Suppressor macrophage (primary cell): ENCODE data around the gene DNASE1L3.
A peak's percentile ranks its signal among the peaks of the same experiment; 100 is the strongest.
"Not testable (repeated sequence)": the region's sequence is repeated elsewhere in the genome, so short reads cannot be mapped to it uniquely, and the experiment has no call there.

Experiments
- DNase-seq, 4 experiments: peaks; one replicate each; pipeline ENCODE4 v3.0.0-alpha.2; 2020 to 2022

DNASE1L3 gene

GRCh38 chr3:58235970-58236369 is 25.2 kb upstream of the DNASE1L3 start:
- no peak for DNase-seq

GRCh38 chr3:58234516-58234931 is 23.8 kb upstream of the DNASE1L3 start:
- DNase-seq = peak in 3 of 4 experiments; percentile 32 to 43 (median 33)

GRCh38 chr3:58231666-58232065 is 20.9 kb upstream of the DNASE1L3 start:
- no peak for DNase-seq

GRCh38 chr3:58230876-58231552 is 20.2 kb upstream of the DNASE1L3 start:
- peak in 1 of 4 experiments; percentile 30 for DNase-seq

- DNase-seq = not testable (repeated sequence)
Observed at GRCh38 chr3:58227933-58228332, 17.2 kb upstream of the DNASE1L3 start.

- DNase-seq = no peak
Observed at GRCh38 chr3:58223855-58224254, 13.1 kb upstream of the DNASE1L3 start.

GRCh38 chr3:58222161-58222724 is 11.5 kb upstream of the DNASE1L3 start:
- no peak for DNase-seq

- no peak for DNase-seq
Observed at GRCh38 chr3:58218904-58219303, 8.1 kb upstream of the DNASE1L3 start.

- peak; percentile 95 to 99 (median 96) for DNase-seq
Observed at GRCh38 chr3:58217209-58217811, 6.5 kb upstream of the DNASE1L3 start.

- DNase-seq = no peak
Observed at GRCh38 chr3:58216496-58217195, 5.9 kb upstream of the DNASE1L3 start.

GRCh38 chr3:58215317-58216025 is 4.7 kb upstream of the DNASE1L3 start:
- no peak for DNase-seq

GRCh38 chr3:58214484-58215316 is 3.9 kb upstream of the DNASE1L3 start:
- peak; percentile 72 to 89 (median 88) for DNase-seq

- DNase-seq = no peak
Observed at GRCh38 chr3:58209933-58210332, 839 bp downstream of the DNASE1L3 start.

- no peak for DNase-seq
Observed at GRCh38 chr3:58207954-58208353, 2.8 kb downstream of the DNASE1L3 start.

- DNase-seq = peak; percentile 41 to 82 (median 60)
Observed at GRCh38 chr3:58206406-58207011, 4.3 kb downstream of the DNASE1L3 start.

GRCh38 chr3:58205981-58206380 is 4.8 kb downstream of the DNASE1L3 start:
- no peak for DNase-seq

- peak; percentile 31 to 66 (median 54) for DNase-seq
Observed at GRCh38 chr3:58204720-58205119, 6.1 kb downstream of the DNASE1L3 start.

- no peak for DNase-seq
Observed at GRCh38 chr3:58203541-58203940, 7.2 kb downstream of the DNASE1L3 start.

- DNase-seq = no peak
Observed at GRCh38 chr3:58202917-58203360, 7.8 kb downstream of the DNASE1L3 start.

GRCh38 chr3:58201451-58201850 is 9.3 kb downstream of the DNASE1L3 start:
- peak in 3 of 4 experiments; percentile 27 to 31 (median 30) for DNase-seq

GRCh38 chr3:58200846-58201355 is 9.9 kb downstream of the DNASE1L3 start:
- no peak for DNase-seq
